CD4-positive, alpha-beta T cell treated with Interleukin-4 for 4 hours (primary cell): Measurements from ENCODE around the gene PID1.
"Not testable (repeated sequence)": the region's sequence is repeated elsewhere in the genome, so short reads cannot be mapped to it uniquely, and the experiment has no call there.

Experiments used
- DNase-seq: peaks from one replicate; pipeline ENCODE4 v3.0.0-alpha.2; 2020

Gene PID1

DNA sequence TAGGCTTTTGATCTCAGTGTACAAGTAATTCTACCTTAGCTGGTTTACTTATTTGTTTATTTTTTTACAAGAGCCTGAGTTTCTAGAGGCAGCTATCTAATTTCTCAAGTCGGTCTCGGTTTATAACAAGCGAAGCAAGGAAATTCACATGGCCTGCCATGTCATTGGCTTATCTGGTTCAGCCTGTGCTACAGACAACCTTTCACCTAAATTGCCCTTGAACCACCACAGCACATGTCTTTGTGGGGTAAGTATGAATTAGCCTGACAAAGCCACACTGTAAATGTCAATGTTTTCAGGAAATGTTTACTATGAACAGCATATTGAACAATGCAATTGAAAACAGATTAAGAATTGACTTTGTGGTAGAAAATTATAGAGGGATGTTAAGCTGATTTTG lies 167.1 kb downstream of the PID1 start:
- no peak for DNase-seq

DNA sequence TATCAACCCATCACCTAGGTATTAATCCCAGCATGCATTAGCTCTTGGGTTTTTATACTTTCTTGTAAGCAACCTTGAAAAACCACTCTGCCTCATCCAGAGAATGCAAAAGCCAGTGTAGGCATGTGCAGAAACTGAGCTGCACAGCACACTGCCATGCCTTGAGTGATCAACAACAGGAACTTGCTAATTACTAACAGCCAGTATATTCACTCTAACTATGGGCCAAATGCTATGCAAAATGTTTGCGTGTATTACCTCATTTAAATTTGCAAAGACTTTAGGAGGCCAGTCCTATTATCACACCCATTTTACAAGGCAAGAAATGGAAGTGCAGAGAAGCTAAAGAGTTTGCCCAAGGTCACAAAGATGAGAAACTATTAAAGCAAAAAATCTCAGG lies 169.8 kb downstream of the PID1 start:
- no peak for DNase-seq

DNA sequence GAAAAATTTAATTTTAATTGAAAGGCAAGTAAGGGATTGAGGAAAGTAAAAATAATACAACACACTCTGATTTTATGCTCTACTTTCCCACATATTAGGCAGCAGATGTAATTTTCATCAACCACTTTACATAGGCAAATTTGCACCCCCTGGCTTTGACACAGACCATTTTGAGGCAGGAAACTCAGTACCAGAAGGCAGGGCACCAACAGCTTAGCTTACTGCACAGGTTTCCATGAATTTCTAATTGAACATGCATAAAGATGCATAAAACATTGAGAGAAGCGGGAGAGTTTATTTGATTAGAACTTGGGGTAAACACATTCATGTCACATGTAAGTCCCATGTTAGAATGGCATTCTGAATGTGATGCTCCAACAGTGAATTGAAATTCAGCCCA lies 171.9 kb downstream of the PID1 start:
- no peak for DNase-seq

DNA sequence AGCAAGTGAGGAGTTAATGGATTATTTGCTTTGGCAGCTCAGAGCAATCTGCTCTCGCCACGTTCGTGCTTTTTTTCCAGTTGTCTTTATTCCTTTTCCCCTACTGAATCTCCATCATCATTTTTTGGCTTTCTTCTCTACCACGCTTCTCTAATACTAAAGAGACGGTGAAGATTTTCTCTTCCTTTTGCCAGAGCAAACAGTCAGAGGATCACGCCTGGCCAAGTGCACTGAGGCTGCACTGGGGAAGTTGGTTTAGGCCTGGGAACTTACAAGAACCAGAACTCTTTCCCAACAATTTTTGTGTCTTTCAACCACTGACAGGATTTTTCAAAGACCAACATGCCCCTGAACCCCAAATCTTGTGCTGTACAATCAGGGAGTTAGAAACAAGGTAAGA lies 172.3 kb downstream of the PID1 start:
- no peak for DNase-seq

DNA sequence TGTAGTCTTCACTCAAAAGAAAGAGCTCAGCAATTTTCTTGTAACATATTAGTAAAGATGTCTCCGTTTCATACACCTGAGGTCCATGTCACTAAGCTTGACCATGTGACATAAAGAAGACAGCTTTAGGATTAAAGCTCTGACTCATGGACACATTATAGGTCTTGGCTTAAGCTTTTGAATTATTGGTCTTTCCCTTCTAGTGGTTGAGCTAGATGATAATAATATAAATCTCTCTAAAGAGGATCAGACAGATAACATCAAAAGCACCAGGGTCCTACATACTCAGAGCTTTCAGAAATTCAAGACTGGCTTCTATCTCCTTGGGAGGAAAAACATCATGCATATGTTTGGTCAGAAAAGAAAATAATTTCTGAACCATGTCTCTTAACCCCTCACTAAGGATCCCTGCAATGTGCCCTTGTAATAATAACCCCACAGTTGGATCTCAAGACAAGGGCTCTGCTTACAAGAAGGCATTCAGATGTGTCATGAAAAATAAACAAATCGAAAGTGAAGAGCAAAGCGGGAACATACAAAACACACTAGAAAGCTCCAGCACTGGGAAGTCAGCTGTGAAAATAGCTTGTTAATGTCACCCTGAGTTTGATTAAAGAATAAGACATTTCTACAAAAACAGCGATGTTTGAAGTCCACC lies 174.5 kb downstream of the PID1 start:
- no peak for DNase-seq

DNA sequence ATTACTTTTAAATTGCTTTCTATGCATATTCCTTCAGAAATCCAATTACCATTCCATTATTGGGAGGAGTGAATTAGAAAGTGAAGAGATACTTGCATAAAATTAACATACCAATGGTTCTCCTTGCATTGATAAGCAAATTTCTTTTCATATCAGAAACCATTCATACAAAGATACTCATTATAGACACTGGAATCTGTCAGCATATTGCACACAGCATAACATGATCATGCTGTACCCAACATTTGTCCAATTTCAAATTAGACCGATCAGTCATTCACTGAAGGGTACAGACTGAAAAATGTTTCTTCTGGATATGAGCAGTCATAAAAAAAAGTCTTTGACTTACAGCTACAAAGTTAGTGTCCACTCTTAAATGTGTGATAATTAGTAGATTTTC lies 175.6 kb downstream of the PID1 start:
- no peak for DNase-seq

DNA sequence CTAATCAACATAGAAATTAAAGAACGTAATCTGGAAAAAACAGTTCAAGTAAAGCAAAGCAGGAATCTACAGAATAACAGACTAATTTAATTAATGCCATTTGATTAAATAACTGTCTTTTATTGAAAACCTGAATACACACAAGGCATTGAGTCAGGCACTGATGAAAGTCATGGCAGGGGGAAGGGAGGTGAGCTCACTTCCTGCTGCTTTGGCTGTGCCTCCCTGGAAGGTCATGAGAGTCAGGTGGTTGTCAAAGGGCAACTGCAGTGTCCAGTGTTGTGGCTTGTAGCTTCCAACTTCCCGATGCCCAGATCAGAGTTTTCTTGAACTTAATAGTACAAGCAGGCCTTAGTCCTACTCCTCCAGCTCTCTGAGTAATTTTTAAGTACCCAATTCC lies 180.9 kb downstream of the PID1 start:
- no peak for DNase-seq

DNA sequence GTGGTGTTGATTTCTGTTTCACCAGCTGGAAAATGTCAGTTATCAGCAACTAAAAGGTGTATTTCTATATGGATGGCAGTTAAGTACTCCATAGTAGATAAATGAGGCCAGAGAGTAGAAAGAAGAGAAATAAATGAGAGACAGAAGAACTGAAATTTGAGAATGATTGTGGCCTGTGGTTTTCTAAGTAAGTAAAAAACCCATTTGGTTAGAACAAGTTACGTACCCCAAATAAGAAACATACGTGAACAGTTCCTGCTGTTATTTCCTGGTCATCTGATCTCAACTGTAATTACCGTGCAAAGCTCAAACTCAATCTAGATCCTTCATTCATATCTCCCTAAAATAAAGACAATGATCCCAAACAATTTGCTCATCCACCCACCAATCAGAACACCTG lies 181.3 kb downstream of the PID1 start:
- DNase-seq, result no peak

DNA sequence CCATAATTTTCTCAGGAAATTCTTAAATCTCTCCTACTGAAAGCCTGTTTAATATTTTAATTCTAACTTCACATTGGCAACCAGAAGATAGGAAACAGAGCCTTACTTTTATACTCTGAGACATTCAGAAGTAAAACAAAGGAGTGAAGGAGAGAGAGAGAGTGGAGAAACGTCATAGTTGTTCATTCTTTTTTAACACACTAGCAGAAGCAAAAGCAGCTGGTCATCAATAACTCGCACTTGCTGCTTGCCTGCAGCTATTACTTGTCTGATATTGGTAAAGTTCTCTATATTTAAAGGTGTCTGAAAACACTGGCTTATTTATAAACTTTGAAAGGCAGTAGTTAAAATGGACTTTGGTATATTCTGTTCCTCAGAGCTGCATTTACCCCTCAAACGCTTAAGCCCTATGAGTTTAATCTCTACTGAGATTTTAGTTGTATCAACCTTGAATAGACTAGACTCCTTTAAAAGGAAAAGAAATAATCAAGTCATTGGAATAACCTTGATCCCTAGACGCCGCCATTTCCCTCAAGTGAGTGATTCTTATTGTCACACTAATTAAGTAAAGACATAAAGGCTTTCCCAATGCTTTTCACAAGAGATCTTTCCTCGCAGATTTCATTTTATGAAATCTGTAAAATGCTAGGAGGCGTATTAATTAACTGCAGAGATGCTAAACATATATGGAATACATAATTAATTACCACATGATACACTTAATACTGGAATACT lies 182.0 kb downstream of the PID1 start:
- no peak for DNase-seq

DNA sequence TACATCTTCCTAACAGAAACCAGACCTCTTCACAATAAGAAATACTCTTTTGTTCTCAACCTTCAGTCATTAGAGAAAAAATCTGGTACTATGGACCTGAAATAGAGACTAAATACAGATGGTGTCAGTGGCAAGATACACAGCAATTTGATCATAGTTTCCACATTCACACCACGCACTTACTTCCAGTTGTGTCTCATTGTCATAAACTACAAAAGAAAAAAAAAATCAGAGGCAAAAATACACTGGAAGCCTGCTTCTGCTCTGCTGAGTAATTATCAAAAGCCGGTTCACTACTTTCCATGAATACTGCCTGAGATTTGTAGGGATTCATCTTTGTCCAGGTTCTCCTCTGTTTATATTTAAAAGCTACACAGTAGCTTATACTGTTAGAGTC lies 182.6 kb downstream of the PID1 start:
- no peak for DNase-seq

DNA sequence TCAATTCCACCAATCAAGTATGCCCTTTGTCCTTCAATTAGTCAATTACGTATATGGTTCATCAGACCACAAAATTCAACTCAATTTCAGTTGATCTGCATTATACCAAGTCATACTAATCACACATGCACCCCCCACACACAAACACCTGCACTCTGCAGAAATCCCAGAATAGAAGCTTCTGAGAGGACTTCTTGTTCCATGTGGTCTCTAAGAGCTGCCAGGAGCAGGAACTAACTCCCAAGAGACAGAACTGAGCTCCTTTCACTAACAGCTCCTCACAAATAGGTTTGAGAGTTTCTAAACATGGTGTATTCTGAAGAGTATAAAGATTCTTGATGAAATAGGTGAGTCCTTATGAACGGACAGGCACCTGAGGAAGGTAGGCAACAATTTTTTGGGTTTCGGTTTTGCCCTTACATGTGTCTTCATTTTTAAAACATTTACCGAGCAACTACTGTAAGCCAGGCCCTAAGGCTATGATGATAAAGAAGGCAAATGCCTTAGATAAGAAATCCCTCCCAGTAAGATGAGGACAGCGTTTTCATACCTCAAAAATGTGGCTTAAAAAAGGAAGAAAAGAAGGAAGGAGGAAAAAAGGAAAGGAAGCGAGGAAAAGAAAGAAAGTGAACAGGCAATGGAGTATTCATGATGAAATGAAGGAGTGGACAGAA lies 183.1 kb downstream of the PID1 start:
- DNase-seq, result no peak

DNA sequence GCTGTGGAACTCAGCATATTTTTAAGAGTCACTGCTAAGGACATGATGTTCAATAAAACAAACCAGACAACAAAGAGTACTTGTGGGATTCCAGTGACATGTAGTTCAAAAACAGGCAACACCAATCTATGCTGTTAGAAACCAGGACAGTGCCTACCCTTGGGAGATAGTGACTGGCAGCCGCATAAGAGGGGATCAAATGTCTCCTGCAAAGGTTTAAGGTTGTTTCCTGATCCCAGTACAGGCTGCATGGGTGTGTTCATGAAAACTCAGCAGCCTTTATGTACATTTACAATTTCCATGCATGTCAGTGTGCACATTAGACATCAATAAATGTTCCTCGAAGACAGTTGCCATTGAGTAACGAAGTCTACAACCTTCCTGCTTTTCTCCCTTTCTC lies 183.8 kb downstream of the PID1 start:
- DNase-seq, result no peak

DNA sequence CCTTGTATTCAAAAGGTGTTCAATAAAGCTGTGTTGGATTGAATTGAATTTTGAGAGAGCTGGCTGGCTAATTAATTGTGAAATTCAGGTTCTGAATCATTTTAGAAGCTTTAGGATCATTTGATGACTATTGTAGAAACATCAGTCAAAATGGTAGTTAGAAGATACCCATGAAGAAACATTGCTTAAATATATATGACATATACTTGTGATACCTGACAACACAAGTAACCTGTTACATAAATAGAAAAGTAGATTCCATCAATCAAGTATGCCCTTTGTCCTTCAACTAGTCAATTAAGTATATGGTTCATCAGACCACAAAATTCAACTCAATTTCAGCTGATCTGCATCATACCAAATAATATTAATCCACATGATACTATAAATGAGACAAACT lies 185.6 kb downstream of the PID1 start:
- no peak for DNase-seq

DNA sequence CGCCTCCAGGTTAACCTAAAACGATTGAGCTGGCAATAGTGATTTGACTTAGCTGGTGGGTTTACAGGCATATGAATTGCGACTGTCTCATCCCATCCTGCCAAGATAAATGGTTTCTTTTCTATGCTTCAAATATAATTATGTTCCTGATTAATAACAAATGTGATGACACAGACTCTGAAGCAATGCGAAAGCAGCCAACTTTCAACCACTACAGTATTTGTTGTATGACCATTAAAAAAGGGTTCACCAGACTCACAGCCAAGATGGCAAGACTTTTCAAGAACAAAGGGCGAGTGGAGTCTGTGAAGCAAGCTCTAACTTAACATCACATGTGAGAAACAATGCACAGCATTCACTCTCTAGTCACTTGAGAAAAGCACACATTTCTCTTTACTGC lies 186.6 kb downstream of the PID1 start:
- DNase-seq, result no peak

DNA sequence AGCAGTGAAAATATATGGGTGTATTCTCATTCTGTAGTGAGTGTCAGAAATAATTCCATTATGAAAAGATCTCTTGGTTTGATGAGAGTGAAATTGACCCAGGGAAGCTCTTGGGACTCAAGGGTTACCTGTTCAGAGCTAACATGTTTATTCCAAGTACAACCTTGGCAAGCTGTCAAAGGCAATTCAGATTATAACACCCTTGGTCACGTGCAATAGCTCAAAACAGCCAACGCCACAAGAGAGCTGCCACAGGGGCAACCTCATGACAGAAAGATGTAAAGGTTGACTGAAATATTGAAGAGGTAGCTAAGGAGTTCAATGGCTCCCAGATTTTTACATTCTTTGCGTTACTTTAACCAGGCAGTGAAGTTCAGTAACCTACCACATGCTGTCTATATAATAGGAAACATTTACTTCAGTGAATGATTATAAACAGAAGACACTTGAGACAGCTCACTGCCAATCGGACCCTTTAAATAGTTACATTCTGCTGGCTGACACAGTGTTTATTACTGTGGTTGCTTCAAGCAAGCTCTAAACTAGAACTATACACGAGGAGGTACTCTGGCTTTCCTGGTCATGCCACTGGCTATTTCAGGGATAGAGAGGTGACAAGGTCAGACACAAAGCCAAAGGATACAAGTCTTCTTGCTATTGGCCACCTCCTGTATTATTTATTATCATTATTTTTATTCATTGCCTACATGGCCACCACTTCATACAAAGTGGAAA lies 187.3 kb downstream of the PID1 start:
- no peak for DNase-seq

DNA sequence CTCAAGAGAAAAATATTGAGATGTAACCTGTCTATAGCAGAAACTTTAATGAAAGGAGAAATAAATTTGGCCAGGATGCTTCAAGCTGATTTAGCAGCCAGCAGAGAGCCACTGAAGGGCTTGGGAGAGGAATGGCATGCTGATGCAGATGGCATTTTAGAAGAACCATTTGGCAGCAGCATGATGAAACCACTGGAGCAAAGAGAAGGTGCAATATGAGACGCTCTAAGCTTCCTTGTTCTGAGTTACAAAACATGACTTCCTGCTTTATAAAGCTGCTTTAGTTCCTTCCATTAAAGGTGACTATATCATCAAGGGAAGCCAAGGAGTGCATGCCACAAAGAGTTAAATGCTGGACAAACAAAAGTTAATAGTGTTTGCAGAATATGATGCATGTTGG lies 189.7 kb downstream of the PID1 start:
- no peak for DNase-seq

DNA sequence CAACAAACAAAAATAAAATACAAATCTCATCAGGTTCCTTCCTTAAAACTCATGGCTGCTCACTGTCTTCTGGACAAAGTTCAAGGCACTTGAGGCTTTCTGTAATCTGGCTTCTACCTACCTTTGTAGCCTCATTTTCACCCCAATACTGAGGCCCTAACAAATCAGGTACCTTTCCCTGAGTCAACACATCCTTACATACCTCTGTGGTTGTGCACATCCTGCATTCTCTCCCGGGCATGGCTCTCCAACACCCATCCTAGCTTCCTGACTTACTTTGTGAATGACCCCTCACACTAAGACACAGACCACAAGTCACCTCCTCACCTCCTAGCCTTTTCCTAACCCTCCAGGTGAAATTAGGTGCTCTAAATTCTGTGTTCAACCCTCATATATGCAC lies 190.9 kb downstream of the PID1 start:
- no peak for DNase-seq

DNA sequence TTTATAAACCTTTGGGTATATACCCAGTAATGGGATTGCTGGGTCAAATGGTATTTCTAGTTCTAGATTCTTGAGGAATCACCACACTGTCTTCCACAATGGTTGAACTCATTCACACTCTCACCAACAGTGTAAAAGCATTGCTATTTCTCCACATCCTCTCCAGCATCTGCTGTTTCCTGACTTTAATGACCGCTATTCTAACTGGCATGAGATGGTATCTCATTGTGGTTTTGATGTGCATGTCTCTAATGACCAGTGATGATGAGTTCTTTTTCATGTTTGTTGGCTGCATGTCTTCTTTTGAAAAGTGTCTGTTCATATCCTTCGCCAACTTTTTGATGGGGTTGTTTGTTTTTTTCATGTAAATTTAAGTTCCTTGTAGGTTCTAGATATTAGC lies 194.2 kb downstream of the PID1 start:
- not testable (repeated sequence) for DNase-seq

DNA sequence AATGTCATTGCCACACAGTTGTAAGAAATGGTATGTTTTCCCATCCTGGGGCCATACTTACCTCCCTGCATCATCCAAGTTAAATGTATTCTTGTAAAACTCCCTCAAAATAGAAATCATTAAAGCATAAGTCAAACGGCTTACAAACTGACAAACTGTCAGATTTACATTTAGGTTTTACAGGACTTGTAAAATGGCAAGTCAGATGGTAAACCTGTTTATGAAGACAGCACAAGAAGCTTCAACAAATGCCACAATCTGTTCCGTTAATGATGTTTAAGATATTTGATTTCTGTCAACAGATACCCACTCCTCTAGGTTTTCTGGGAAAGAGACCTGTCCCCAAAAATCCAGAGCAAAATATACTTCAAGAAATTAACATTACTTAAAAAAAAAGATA lies 197.2 kb downstream of the PID1 start:
- DNase-seq, result no peak

DNA sequence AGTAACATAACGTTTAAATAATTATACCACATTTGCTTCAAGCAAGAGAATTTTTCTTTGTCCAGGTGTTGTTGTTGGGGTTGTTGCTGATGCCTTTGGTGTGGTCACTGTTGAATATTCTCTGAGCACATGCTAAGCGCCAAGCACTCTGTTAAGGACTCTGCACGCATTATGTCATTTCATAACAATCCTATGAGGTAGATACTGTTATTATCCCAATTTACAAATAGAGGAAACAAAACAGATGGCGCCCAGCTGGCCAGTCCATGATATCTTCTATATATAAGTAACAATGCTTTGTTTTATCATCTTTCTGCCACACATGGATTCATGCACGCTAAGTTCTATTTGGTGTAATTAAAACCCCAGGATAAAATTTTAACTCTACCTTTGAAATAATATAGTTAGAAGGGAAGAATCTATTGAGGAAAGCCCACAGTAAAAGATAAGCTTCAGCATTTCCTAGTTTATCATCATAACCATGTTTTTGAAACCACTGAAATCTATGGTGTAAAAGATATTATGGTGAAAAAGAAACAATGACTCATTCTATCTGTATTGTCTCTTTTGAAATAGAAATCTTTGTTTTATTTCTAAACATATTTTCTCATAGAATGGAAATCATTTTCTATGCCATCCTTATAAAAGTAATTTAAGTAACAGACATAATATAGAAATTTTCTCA lies 199.7 kb downstream of the PID1 start:
- DNase-seq, result no peak

DNA sequence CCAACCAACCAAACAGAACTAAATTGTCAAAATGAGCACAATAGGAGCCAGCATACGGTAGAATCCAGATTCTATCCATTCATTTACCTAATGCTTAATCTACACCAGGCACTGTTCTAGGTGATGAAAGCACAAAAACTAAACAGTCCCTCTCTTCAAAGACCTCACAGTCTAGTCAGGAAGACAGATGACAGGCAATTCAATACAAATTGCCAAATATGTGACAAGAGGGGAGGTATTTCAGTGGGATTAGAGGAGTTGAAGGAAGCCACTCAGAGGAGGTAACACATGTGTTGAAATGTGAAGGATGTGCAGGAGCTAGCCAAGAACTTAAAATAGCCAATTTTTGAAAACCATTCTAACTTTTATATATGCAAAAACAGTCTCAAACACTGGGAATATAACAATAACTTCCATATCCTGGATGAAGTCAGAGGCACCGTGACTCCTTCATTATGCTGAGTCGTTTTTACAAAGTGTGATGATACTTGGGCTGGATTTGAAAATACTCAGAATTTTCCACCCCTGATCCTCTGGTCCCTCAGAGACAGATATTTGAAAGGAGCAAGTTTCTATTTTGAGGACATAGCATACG lies 204.9 kb downstream of the PID1 start:
- no peak for DNase-seq

DNA sequence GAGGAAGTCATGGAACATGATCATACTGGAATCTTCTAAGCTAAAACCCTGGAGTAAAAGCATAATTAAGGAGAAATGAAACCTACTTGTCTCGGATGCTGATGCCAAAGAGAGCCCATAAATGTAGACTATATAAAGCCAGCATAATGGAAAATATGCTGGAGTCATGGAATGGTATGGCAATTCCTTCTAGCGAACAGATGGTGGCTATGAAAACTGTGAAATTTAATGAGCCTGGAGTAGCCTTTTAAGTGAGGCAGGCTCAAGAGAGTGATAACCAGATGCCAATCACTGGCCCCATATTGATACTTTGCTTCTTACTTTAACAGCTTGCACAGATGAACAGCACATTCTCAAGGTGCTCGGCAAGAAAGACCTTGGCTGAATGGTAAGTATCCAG lies 206.3 kb downstream of the PID1 start:
- no peak for DNase-seq

DNA sequence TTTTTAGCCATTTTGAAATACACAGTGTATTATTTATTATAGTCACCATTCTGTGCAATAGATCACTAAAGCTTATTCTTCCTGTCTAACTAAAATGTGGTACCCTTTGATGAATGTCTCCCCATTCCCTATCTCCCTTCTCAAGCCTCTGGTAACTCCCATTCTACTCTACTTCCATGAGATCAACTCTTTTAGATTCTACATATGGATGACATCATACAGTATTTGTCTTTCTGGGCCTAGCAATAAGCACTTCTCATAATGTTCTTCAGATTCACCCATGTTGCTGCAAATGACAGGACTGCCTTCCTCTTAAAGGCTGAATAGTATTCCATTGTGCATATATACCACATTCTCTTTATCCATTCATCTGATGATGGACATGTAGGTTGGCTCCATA lies 210.9 kb downstream of the PID1 start:
- no peak for DNase-seq
